KMS-11 (cell line): Measurements from ENCODE around the gene FAM43B.
"Not testable (repeated sequence)": the region's sequence is repeated elsewhere in the genome, so short reads cannot be mapped to it uniquely, and the experiment has no call there.

Experiments
- H2AFZ ChIP-seq: fragments of 200-600 bp; sonication (generic); 2 replicates; pipeline ENCODE4 v1.6.1; 2016; ENCODE audit warnings: antibody characterized with exemption, mixed run types, low read depth
- H3K27ac ChIP-seq: fragments of 200-600 bp; sonication (generic); 2 replicates; pipeline ENCODE4 v1.6.1; 2016; ENCODE audit warnings: mild to moderate bottlenecking, mixed run types
- H3K27me3 ChIP-seq: fragments of 200-600 bp; sonication (generic); 2 replicates; pipeline ENCODE4 v1.6.1; 2017; ENCODE audit warnings: mild to moderate bottlenecking, low read depth, mixed run types, moderate library complexity; ENCODE audit not compliant: insufficient read depth
- H3K36me3 ChIP-seq: fragments of 200-600 bp; sonication (generic); 2 replicates; pipeline ENCODE4 v1.6.1; 2017; ENCODE audit warnings: mild to moderate bottlenecking, mixed run types; ENCODE audit not compliant: insufficient read depth
- H3K4me1 ChIP-seq: fragments of 200-600 bp; sonication (generic); 2 replicates; pipeline ENCODE4 v1.6.1; 2016; ENCODE audit warnings: mild to moderate bottlenecking, low read depth, mixed run types; ENCODE audit not compliant: poor library complexity, severe bottlenecking
- H3K4me2 ChIP-seq: fragments of 200-600 bp; sonication (generic); 2 replicates; pipeline ENCODE4 v1.7.0; 2016; ENCODE audit warnings: mild to moderate bottlenecking, mixed run types
- H3K4me3 ChIP-seq: fragments of 200-600 bp; sonication (generic); IDR thresholded peaks from 2 replicates; pipeline ENCODE4 v1.6.1; 2017; ENCODE audit warnings: low read depth, low read length, mixed read lengths; ENCODE audit not compliant: insufficient read depth
- H3K79me2 ChIP-seq: fragments of 200-600 bp; sonication (generic); 2 replicates; pipeline ENCODE4 v1.6.1; 2016; ENCODE audit warnings: low read depth, mixed run types; ENCODE audit not compliant: insufficient read depth
- H3K9ac ChIP-seq: fragments of 200-600 bp; sonication (generic); 2 replicates; pipeline ENCODE4 v1.6.1; 2016; ENCODE audit warnings: mild to moderate bottlenecking, mixed run types
- H4K20me1 ChIP-seq: fragments of 200-600 bp; sonication (generic); 2 replicates; pipeline ENCODE4 v1.6.1; 2016; ENCODE audit warnings: mild to moderate bottlenecking, mixed run types; ENCODE audit not compliant: insufficient read depth
- CTCF ChIP-seq: fragments of 200-600 bp; sonication (generic); conservative IDR thresholded peaks from 2 replicates; pipeline ENCODE4 v1.6.1; 2017; ENCODE audit warnings: low read depth, mild to moderate bottlenecking, antibody characterized with exemption, low read length, moderate library complexity, mixed read lengths

The FAM43B gene

GRCh38 chr1:20508411-20508771, 44.0 kb upstream of the FAM43B start:
- H3K36me3 ChIP-seq: no peaks in the 10 kb centered on the region
- H3K27ac ChIP-seq: no peak overlapping the region
- TF ChIP-seq CTCF: no peak
- peaks cover 15% of the 10 kb centered on the region for H3K4me1 ChIP-seq
- H3K79me2 ChIP-seq: peaks cover 12% of the 10 kb centered on the region; the same call in 1 of the 2 replicates
- no peaks in the 10 kb centered on the region; the same call in 1 of the 2 replicates for H3K27me3 ChIP-seq
- H3K4me3 ChIP-seq: peak overlapping the region; percentile 76
- H4K20me1 ChIP-seq: no peaks in the 10 kb centered on the region
- peak overlapping the region; percentile 90 for H2AFZ ChIP-seq
- peak overlapping the region; percentile 62 for H3K4me2 ChIP-seq
- H3K9ac ChIP-seq: peak overlapping the region; percentile 61; the same call in 1 of the 2 replicates

DNA sequence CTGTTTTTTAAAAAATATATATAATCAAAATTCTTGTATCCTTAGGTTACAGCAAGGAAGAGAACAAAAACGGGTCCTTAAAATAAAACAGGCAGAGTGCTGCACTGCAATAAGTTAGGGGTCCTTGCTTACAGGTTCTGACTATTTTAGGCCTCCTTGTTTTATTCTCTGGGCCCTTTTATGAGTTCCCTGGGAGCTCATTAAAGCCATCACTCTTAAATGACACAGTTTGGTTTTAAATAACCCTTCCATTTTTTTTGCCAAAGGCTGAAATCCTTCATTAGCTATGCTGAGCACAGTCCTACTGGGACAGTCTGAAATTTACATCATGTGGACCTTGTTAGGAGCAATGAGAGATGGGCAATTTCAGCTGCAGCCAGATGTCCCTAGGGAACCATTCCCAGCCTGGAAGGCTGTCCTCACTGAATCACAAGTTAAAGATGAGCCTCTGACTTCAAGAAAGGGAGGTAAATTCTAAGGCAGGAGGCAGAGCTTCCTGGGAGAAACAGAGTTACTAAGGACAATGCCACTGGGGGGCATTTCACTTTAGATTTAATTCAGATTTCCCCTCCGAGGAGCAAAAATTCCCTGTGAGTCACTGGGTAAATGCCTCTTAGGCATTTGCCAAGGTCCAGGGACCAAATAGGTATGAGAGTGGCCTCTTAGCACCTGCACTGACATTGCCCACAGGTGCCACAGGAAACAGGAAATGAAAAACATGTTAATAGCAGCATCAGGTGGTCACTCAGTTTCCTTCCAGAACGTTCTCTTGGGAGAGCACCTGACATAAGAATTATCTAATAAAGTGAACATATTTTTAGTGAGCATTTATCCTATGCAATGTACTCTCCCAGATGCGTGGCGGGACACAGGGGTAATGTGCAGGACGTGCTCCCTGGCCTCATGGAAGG, 40.6 kb upstream of the FAM43B start:
- Histone ChIP-seq H3K27ac (no peak overlapping the region), H2AFZ (no peak overlapping the region)

GRCh38 chr1:20519609-20520262, 32.6 kb upstream of the FAM43B start:
- H4K20me1 ChIP-seq, H3K9ac ChIP-seq, H3K4me3 ChIP-seq, H3K27ac ChIP-seq, H3K36me3 ChIP-seq, H2AFZ ChIP-seq, H3K4me2 ChIP-seq, H3K4me1 ChIP-seq, H3K79me2 ChIP-seq: not testable (repeated sequence)
- peaks cover 44% of the 10 kb centered on the region for H3K27me3 ChIP-seq

More for the DNA sequence above, 40.6 kb upstream of the FAM43B start:
- Histone ChIP-seq H3K9ac (no peak overlapping the region), H3K4me1 (peaks cover 10% of the 10 kb centered on the region), H3K79me2 (peaks cover 8% of the 10 kb centered on the region; the same call in 1 of the 2 replicates), H4K20me1 (no peaks in the 10 kb centered on the region), H3K4me2 (no peak overlapping the region), H3K27me3 (peaks cover 2% of the 10 kb centered on the region; the same call in 1 of the 2 replicates), H3K36me3 (no peaks in the 10 kb centered on the region), H3K4me3 (no peak overlapping the region)
- TF ChIP-seq CTCF: no peak

DNA sequence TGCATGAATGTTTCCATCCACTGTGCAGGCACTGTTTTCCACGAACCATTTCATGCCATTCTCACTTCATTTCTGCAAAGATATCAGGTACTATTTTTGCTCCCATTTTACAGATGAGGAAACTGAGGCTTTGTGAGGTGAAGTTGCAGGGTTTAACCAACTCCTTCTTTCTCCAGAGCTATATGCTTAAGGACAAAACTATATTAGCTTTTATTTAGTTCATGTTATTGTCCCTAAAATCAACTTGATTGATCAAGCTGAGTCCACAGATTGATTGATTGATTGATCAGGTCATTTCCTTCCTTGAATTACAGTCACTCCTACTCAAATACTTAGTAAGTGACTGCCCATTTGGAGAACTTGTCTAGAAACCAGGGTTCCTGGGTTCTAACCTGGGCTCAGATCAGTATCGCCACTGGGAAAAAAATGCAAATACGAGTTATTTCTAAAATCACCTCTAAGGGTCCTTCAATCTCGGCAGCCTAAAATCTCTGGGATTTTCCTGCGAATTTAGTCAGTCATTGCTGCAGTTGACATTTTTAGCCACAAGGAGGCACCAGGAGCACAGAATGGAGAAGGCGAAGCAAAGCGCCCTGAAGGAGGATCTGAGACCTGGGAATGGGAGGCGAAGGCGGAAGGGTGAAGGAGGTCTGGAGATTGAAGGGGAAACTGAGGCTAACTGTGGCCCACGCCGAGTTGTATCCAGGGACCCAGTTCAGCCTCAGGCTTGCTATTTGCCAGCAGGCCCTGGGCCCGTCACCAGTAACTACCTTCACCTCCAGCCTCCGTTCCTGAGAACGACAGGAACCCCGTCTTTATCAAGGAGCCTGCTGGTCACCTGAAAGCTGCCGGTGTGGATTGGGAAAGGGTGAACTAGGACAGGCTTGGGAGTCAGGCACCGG, 30.2 kb upstream of the FAM43B start:
- Histone ChIP-seq H4K20me1 (no peaks in the 10 kb centered on the region), H3K4me1 (no peaks in the 10 kb centered on the region), H3K27me3 (peaks cover 63% of the 10 kb centered on the region), H2AFZ (no peak overlapping the region), H3K4me2 (no peak overlapping the region), H3K4me3 (no peak overlapping the region), H3K9ac (no peak overlapping the region), H3K79me2 (no peaks in the 10 kb centered on the region), H3K36me3 (no peaks in the 10 kb centered on the region), H3K27ac (no peak overlapping the region)
- peak; percentile 87 for TF ChIP-seq CTCF
